H1 (cell line): ENCODE data around the gene ELOVL3. TPM values are rescaled to one million over a fixed set of nuclear protein-coding genes. Genes with fewer than 3 reads are reported as not detected.

Source experiments
- CTCF ChIA-PET: fragments of 300-600 bp; sonication (Branson Sonifier 250); formaldehyde crosslinking; loops from one replicate; lab custom pipeline; 2021; ENCODE audit not compliant: partially characterized antibody; lab: Charles Lee
- POLR2A ChIA-PET: fragments of 300-600 bp; sonication (Branson Sonifier 250); formaldehyde crosslinking; loops from one replicate; lab custom pipeline; 2021; ENCODE audit warnings: inconsistent platforms; ENCODE audit not compliant: partially characterized antibody; lab: Charles Lee
- DNase-seq, 2 experiments: peaks; one replicate each; pipeline versions ENCODE4 v3.0.0 to v3.0.0-alpha.2; 2010 to 2022; ENCODE audit warnings: low spot score in 2 of 2, low read depth in 1 of 2, mixed read lengths in 1 of 2
- FAIRE-seq: peaks from 2 replicates; lab custom pipeline; 2011; peaks lifted over from hg19 to GRCh38; lab: Jason Lieb, UNC
- H2AFZ ChIP-seq: 2 replicates; pipeline ENCODE4 v1.8.1; 2012; ENCODE audit warnings: low read length, inconsistent platforms
- H2AK5ac ChIP-seq: 2 replicates; pipeline ENCODE4 v1.6.1; 2013; ENCODE audit warnings: low read depth, low read length
- H2BK120ac ChIP-seq: replicated peaks from 2 replicates; pipeline ENCODE3; 2013; ENCODE audit warnings: low read depth, low read length, inconsistent platforms
- H2BK12ac ChIP-seq: 2 replicates; pipeline ENCODE4 v1.6.1; 2013; ENCODE audit warnings: low read depth, low read length
- H2BK15ac ChIP-seq: 2 replicates; pipeline ENCODE4 v1.6.1; 2013; ENCODE audit warnings: low read length
- H2BK20ac ChIP-seq: 2 replicates; pipeline ENCODE4 v1.6.1; 2013; ENCODE audit warnings: low read length
- H2BK5ac ChIP-seq: 2 replicates; pipeline ENCODE4 v1.6.1; 2013; ENCODE audit warnings: low read depth, low read length
- H3K14ac ChIP-seq: 2 replicates; pipeline ENCODE4 v1.6.1; 2013; ENCODE audit warnings: inconsistent platforms; ENCODE audit not compliant: insufficient read length
- H3K18ac ChIP-seq: 2 replicates; pipeline ENCODE4 v1.6.1; 2013; ENCODE audit warnings: low read length; ENCODE audit errors: extremely low read depth
- H3K23ac ChIP-seq: 2 replicates; pipeline ENCODE4 v1.6.1; 2013; ENCODE audit warnings: inconsistent platforms; ENCODE audit not compliant: insufficient read length
- H3K23me2 ChIP-seq: 2 replicates; pipeline ENCODE4 v1.6.1; 2013; ENCODE audit warnings: low read depth, low read length
- H3K27ac ChIP-seq: 2 replicates; pipeline ENCODE4 v1.6.1; 2011; ENCODE audit warnings: low read depth, low read length, inconsistent platforms
- H3K27me3 ChIP-seq, 4 experiments: replicated peaks in 1 of 4; 1 replicate in 1 of 4; 2 replicates in 3 of 4; pipeline versions ENCODE4 v1.6.1 to v1.8.1; 2011 to 2013; ENCODE audit warnings: low read length in 3 of 4, mild to moderate bottlenecking in 3 of 4, inconsistent platforms in 2 of 4, mixed read lengths in 2 of 4, moderate library complexity in 1 of 4; ENCODE audit not compliant: control insufficient read depth in 3 of 4, insufficient read depth in 3 of 4; ENCODE audit errors: extremely low read depth in 1 of 4
- H3K36me3 ChIP-seq, 4 experiments: 2 replicates each; pipeline versions ENCODE4 v1.6.1 to v1.8.1; 2011 to 2013; ENCODE audit warnings: mild to moderate bottlenecking in 4 of 4, low read length in 3 of 4, moderate library complexity in 2 of 4, control low read depth in 1 of 4, inconsistent platforms in 1 of 4; ENCODE audit not compliant: insufficient read depth in 4 of 4, control insufficient read depth in 2 of 4
- H3K4ac ChIP-seq: replicated peaks from 2 replicates; pipeline ENCODE3; 2013; ENCODE audit warnings: low read length, low read depth, mixed read lengths, inconsistent platforms; ENCODE audit not compliant: insufficient read length
- H3K4me1 ChIP-seq, 4 experiments: replicated peaks in 1 of 4; 1 replicate in 1 of 4; 2 replicates in 3 of 4; pipeline versions ENCODE4 v1.6.1 to v1.8.1; 2011 to 2013; ENCODE audit warnings: low read length in 3 of 4, inconsistent platforms in 2 of 4, mixed read lengths in 1 of 4; ENCODE audit not compliant: insufficient read depth in 4 of 4, control insufficient read depth in 3 of 4
- H3K4me2 ChIP-seq, 2 experiments: 2 replicates each; pipeline versions ENCODE4 v1.6.1 to v1.8.1; 2011 to 2013; ENCODE audit warnings: low read depth in 2 of 2, low read length in 2 of 2, control low read depth in 1 of 2, inconsistent platforms in 1 of 2, mild to moderate bottlenecking in 1 of 2; ENCODE audit not compliant: insufficient read depth in 1 of 2
- H3K4me3 ChIP-seq, 4 experiments: fragments of 200-600, 300-600 bp in 1 of 4; sonication (generic), shearing (Covaris generic), sonication (Bioruptor Twin) in 1 of 4; 2 replicates each; pipeline versions ENCODE4 v1.5.1 to v1.8.1; 2011 to 2016; ENCODE audit warnings: low read length in 4 of 4, low read depth in 3 of 4, control low read depth in 2 of 4, inconsistent platforms in 2 of 4, mild to moderate bottlenecking in 2 of 4, mixed read lengths in 1 of 4, moderate library complexity in 1 of 4; ENCODE audit not compliant: insufficient read depth in 2 of 4; ENCODE audit errors: extremely low read depth in 1 of 4
- H3K56ac ChIP-seq: replicated peaks from 2 replicates; pipeline ENCODE3; 2013; ENCODE audit warnings: low read depth, mild to moderate bottlenecking, mixed read lengths, low read length, inconsistent platforms; ENCODE audit not compliant: insufficient read length
- H3K79me1 ChIP-seq: 2 replicates; pipeline ENCODE4 v1.6.1; 2013; ENCODE audit warnings: low read depth, low read length, control low read depth
- H3K79me2 ChIP-seq, 2 experiments: 2 replicates each; pipeline versions ENCODE4 v1.6.1 to v1.8.1; 2012 to 2013; ENCODE audit warnings: low read length in 2 of 2, mild to moderate bottlenecking in 2 of 2, inconsistent platforms in 1 of 2; ENCODE audit not compliant: insufficient read depth in 2 of 2, control insufficient read depth in 1 of 2
- H3K9ac ChIP-seq, 4 experiments: replicated peaks in 1 of 4; 1 replicate in 1 of 4; 2 replicates in 3 of 4; pipeline versions ENCODE4 v1.6.1 to v1.8.1; 2011 to 2013; ENCODE audit warnings: low read depth in 3 of 4, low read length in 3 of 4, control low read depth in 2 of 4, mild to moderate bottlenecking in 2 of 4, moderate library complexity in 2 of 4, inconsistent platforms in 1 of 4; ENCODE audit errors: extremely low read depth in 1 of 4
- H3K9me3 ChIP-seq, 2 experiments: 2 replicates each; pipeline versions ENCODE4 v1.6.1 to v1.8.1; 2012 to 2013; ENCODE audit warnings: mild to moderate bottlenecking in 2 of 2, moderate library complexity in 2 of 2, control low read depth in 1 of 2, inconsistent platforms in 1 of 2, low read depth in 1 of 2, low read length in 1 of 2, mixed read lengths in 1 of 2; ENCODE audit not compliant: insufficient read depth in 2 of 2
- H4K20me1 ChIP-seq, 2 experiments: replicated peaks in 1 of 2; 2 replicates each; pipeline versions ENCODE3 to v1.8.1; 2011 to 2013; ENCODE audit warnings: inconsistent platforms in 2 of 2, low read length in 2 of 2, mild to moderate bottlenecking in 1 of 2; ENCODE audit not compliant: insufficient read depth in 2 of 2, control insufficient read depth in 1 of 2
- H4K5ac ChIP-seq: 2 replicates; pipeline ENCODE4 v1.6.1; 2013; ENCODE audit warnings: low read length, low read depth, mixed read lengths, inconsistent platforms; ENCODE audit not compliant: insufficient read length
- H4K8ac ChIP-seq: 2 replicates; pipeline ENCODE4 v1.8.0; 2013; ENCODE audit warnings: mild to moderate bottlenecking, moderate library complexity, low read length, inconsistent platforms; ENCODE audit not compliant: insufficient read depth; ENCODE audit errors: extremely low read depth
- H4K91ac ChIP-seq: replicated peaks from 2 replicates; pipeline ENCODE3; 2013; ENCODE audit warnings: low read length, mixed read lengths, inconsistent platforms; ENCODE audit not compliant: insufficient read length
- CEBPB ChIP-seq: IDR thresholded peaks from 2 replicates; pipeline ENCODE4 v1.6.1; 2012; ENCODE audit warnings: low read depth, low read length
- MAFK ChIP-seq: IDR thresholded peaks from 2 replicates; pipeline ENCODE4 v1.6.1; 2012; ENCODE audit warnings: low read depth, mild to moderate bottlenecking, improper control_type of control experiment, low read length
- RAD21 ChIP-seq, 2 experiments: IDR thresholded peaks in 1 of 2; conservative IDR thresholded peaks in 1 of 2; 2 replicates each; pipeline ENCODE4 v1.6.1; 2011; ENCODE audit warnings: low read depth in 2 of 2, low read length in 2 of 2, improper control_type of control experiment in 1 of 2, inconsistent platforms in 1 of 2, mild to moderate bottlenecking in 1 of 2, moderate library complexity in 1 of 2
- WGBS, 2 experiments: shearing (Covaris generic) in 1 of 2; methylation state at CpG; one replicate each; pipeline versions ENCODE4 v1.1.6 to v1.1.7; 2013 to 2015; ENCODE audit warnings: low lambda C conversion rate in 2 of 2, mixed read lengths in 2 of 2, inconsistent platforms in 1 of 2, low coverage in 1 of 2, missing lambda C conversion rate in 1 of 2; ENCODE audit not compliant: insufficient replicate concordance in 2 of 2, insufficient coverage in 1 of 2, insufficient read length in 1 of 2; ENCODE audit errors: extremely low coverage in 1 of 2, missing lambda C conversion rate in 1 of 2; 5-methylcytosine and 5-hydroxymethylcytosine counted together
- polyA plus RNA-seq, 7 experiments: library from polyadenylated mRNA; depleted of rRNA in 3 of 7; stranded (reverse) in 5 of 7; unstranded in 2 of 7; fragments of >200 nt in 5 of 7; fragments of 200-250 nt in 2 of 7; gene quantifications; 1 replicate in 5 of 7; 2 replicates in 1 of 7; 4 replicates in 1 of 7; pipeline versions ENCODE4 v1.2.1 to v1.2.3, GENCODE V29; 2011 to 2013; ENCODE audit warnings: missing spikeins in 2 of 7, mixed read lengths in 2 of 7
- total RNA-seq: library from RNA; stranded (reverse); fragmentation: NEBNext Ultra II Directional; extraction: Animal tissue kit (Norgen Biotek cat#: 25700); gene quantifications from 2 replicates; pipeline ENCODE4 v1.2.1, GENCODE V29; 2021

The ELOVL3 gene
- total and polyA plus RNA-seq, 2 of the 8 experiments (the other 6 are each of a cell fraction or from before 2014, with no cell fraction given), result 0.27 TPM; not detected in 1

- ChIA-PET POLR2A (interaction anchor here (0.7 kb wide), 1 partner anchor 119 kb away, joined by 3 read pairs; no protein-coding TSS in a partner anchor), CTCF (interaction anchor here (1.1 kb wide), 1 partner anchor 33 kb away, joined by 3 read pairs; no protein-coding TSS in a partner anchor)
- Histone ChIP-seq H3K56ac (no peak overlapping the region), H2BK5ac (no peak overlapping the region), H3K4me1 (no peaks in the 10 kb centered on the region), H2BK15ac (no peak overlapping the region), H3K79me1 (no peaks in the 10 kb centered on the region), H3K79me2 (no peaks in the 10 kb centered on the region), H3K36me3 (no peaks in the 10 kb centered on the region; a peak in 1 of 8 replicates), H3K18ac (no peak overlapping the region), H3K9me3 (peaks cover 15 to 27% of the 10 kb centered on the region in 2 experiments), H4K91ac (no peak overlapping the region), H3K4me3 (no peak overlapping the region), H3K4me2 (no peak overlapping the region), H3K14ac (no peak overlapping the region), H2BK120ac (no peak overlapping the region), H2BK20ac (no peak overlapping the region), H4K8ac (no peak overlapping the region), H2AK5ac (no peak overlapping the region), H3K23me2 (no peaks in the 10 kb centered on the region), H3K9ac (no peak overlapping the region), H4K5ac (no peak overlapping the region), H3K27me3 (peaks cover 0 to 2% (median 0%) of the 10 kb centered on the region in 4 experiments; a peak in 1 of 7 replicates), H2BK12ac (no peak overlapping the region), H3K23ac (no peak overlapping the region), H4K20me1 (no peaks in the 10 kb centered on the region), H3K27ac (no peak overlapping the region), H3K4ac (no peak overlapping the region), H2AFZ (no peak overlapping the region)
- 38% methylated on average over 1 of the region's 1 CpG; no CpG with 5 or more reads in 1 of the 2 experiments for WGBS, 2 experiments
- DNase-seq, result no peak
- no peak for TF ChIP-seq CEBPB
- TF ChIP-seq MAFK, result no peak
- no peak for TF ChIP-seq RAD21 (IDR thresholded peaks at IDR 0.05 in 1 of 2, conservative IDR thresholded peaks at IDR 0.05 in 1 of 2; ENCODE audit: low read depth in 2 of 2, low read length in 2 of 2)
- no peak for FAIRE-seq
Observed at GRCh38 chr10:102202386-102202785, 23.7 kb upstream of the ELOVL3 start.
